A549 (cell line): ENCODE results near the gene VAT1L. TPM values are rescaled to one million over a fixed set of nuclear protein-coding genes. Genes with fewer than 3 reads are reported as not detected.

ENCODE experiments used
- ATAC-seq, 2 experiments: fragments of 200-7000 bp in 1 of 2; fragments of >200 bp in 1 of 2; cut with Nextera tagmentation in 1 of 2; cut with Tn5 transposase in 1 of 2; 3 replicates each; pipeline versions ENCODE4 v1.8.0 to v1.9.1; 2018 to 2020; ENCODE audit warnings: mild to moderate bottlenecking in 1 of 2, moderate library complexity in 1 of 2
- CTCF ChIA-PET: fragments of 300-600 bp; sonication (Branson Sonifier 250); formaldehyde crosslinking; extraction: SDS; loops from one replicate; lab custom pipeline; 2021; ENCODE audit warnings: antibody characterized with exemption, inconsistent platforms; lab: Yijun Ruan, JAX
- POLR2A ChIA-PET: fragments of 350-600 bp; formaldehyde crosslinking; extraction: SDS; loops from one replicate; lab custom pipeline; 2021; ENCODE audit warnings: antibody characterized with exemption, inconsistent platforms; lab: Yijun Ruan, JAX
- DNase-seq, 2 experiments: peaks; one replicate each; pipeline versions ENCODE4 v3.0.0 to v3.0.0-alpha.2; 2011 to 2016; ENCODE audit warnings: low read depth in 1 of 2, low spot score in 1 of 2
- FAIRE-seq: peaks from 2 replicates; lab custom pipeline; 2011; peaks lifted over from hg19 to GRCh38; lab: Jason Lieb, UNC
- H3K27ac ChIP-seq, 2 experiments: fragments of >200 bp; sonication (Bioruptor Twin); formaldehyde crosslinking; 3 replicates each; pipeline ENCODE4 v1.5.1; 2016 to 2017
- H3K4me1 ChIP-seq: fragments of >200 bp; sonication (Bioruptor Twin); formaldehyde crosslinking; 3 replicates; pipeline ENCODE4 v1.6.1; 2016
- H3K4me2 ChIP-seq: fragments of >200 bp; sonication (Bioruptor Twin); formaldehyde crosslinking; 3 replicates; pipeline ENCODE4 v1.6.1; 2016
- H3K4me3 ChIP-seq: fragments of >200 bp; sonication (Bioruptor Twin); formaldehyde crosslinking; 3 replicates; pipeline ENCODE4 v1.5.1; 2016
- H3K9me3 ChIP-seq: fragments of >200 bp; sonication (Bioruptor Twin); formaldehyde crosslinking; 3 replicates; pipeline ENCODE4 v1.6.1; 2016
- CEBPB ChIP-seq, 2 experiments: fragments of >200 bp in 1 of 2; sonication (Bioruptor Twin) in 1 of 2; formaldehyde crosslinking in 1 of 2; IDR thresholded peaks; 2 replicates each; pipeline ENCODE4 v1.6.1; 2012 to 2016
- ESRRA ChIP-seq: fragments of 150-350 bp; IDR thresholded peaks from 2 replicates; pipeline ENCODE4 v1.6.1; 2014; ENCODE audit warnings: mild to moderate bottlenecking, low read length, borderline replicate concordance
- GATA3 ChIP-seq: IDR thresholded peaks from 2 replicates; pipeline ENCODE4 v1.6.1; 2012; ENCODE audit warnings: borderline replicate concordance
- HDAC2 ChIP-seq: fragments of 200-600 bp; sonication (generic); IDR thresholded peaks from 2 replicates; pipeline ENCODE4 v1.6.1; 2016
- JUNB ChIP-seq: fragments of >200 bp; sonication (Bioruptor Twin); formaldehyde crosslinking; IDR thresholded peaks from 2 replicates; pipeline ENCODE4 v1.6.1; 2016
- MAZ ChIP-seq: fragments of 150-350 bp; IDR thresholded peaks from 2 replicates; pipeline ENCODE4 v1.6.1; 2014; ENCODE audit warnings: antibody characterized with exemption, low read depth, low read length, borderline replicate concordance
- NFE2L2 ChIP-seq: fragments of 150-350 bp; conservative IDR thresholded peaks from 2 replicates; pipeline ENCODE4 v1.6.1; 2014; ENCODE audit warnings: low read length
- NR3C1 ChIP-seq: fragments of >200 bp; sonication (Bioruptor Twin); formaldehyde crosslinking; IDR thresholded peaks from 3 replicates; pipeline ENCODE4 v1.6.1; 2017
- POLR2AphosphoS2 ChIP-seq: conservative IDR thresholded peaks from 2 replicates; pipeline ENCODE4 v1.6.1; 2012; ENCODE audit warnings: low read length, improper control_type of control experiment, inconsistent platforms
- RCOR1 ChIP-seq: fragments of 150-350 bp; IDR thresholded peaks from 2 replicates; pipeline ENCODE4 v1.6.1; 2014; ENCODE audit warnings: antibody characterized with exemption, low read length, low read depth
- RFX5 ChIP-seq: fragments of 450-650 bp; IDR thresholded peaks from 2 replicates; pipeline ENCODE4 v1.7.1; 2014; ENCODE audit warnings: antibody characterized with exemption, mild to moderate bottlenecking, moderate library complexity
- SMC3 ChIP-seq: fragments of >200 bp; sonication (Bioruptor Twin); formaldehyde crosslinking; IDR thresholded peaks from 3 replicates; pipeline ENCODE4 v1.6.1; 2018; ENCODE audit warnings: inconsistent platforms
- SREBF2 ChIP-seq: fragments of 450-650 bp; IDR thresholded peaks from 2 replicates; pipeline ENCODE4 v1.6.1; 2014; ENCODE audit warnings: mild to moderate bottlenecking, moderate library complexity
- TP53 ChIP-seq: fragments of 250-450 bp; sonication (Bioruptor Pico); IDR thresholded peaks from 2 replicates; pipeline ENCODE4 v1.5.0; 2021; ENCODE audit warnings: mild to moderate bottlenecking, moderate library complexity
- WGBS: methylation state at CpG from one replicate; pipeline ENCODE4 v1.1.6; 2017; ENCODE audit errors: missing lambda C conversion rate; 5-methylcytosine and 5-hydroxymethylcytosine counted together
- polyA plus RNA-seq, 4 experiments: library from polyadenylated mRNA; depleted of rRNA in 3 of 4; stranded (reverse); fragments of >200 nt; fragmentation: RNase III in 1 of 4; extraction: RNeasy Plus Mini Kit Qiagen cat#74134 plus additional on column Dnase treatment in 1 of 4; gene quantifications; 2 replicates in 3 of 4; 3 replicates in 1 of 4; pipeline ENCODE4 v1.2.3, GENCODE V29; 2011 to 2017
- TF ChIP-seq, protein P1 (sequence below): fragments of 200-600 bp; sonication (generic); IDR thresholded peaks from 2 replicates; pipeline ENCODE4 v1.6.1; 2016; ENCODE audit warnings: antibody characterized with exemption, mild to moderate bottlenecking, moderate library complexity
- TF ChIP-seq, protein P2 (sequence below): fragments of >200 bp; sonication (Bioruptor Twin); formaldehyde crosslinking; IDR thresholded peaks from 2 replicates; pipeline ENCODE4 v1.6.1; 2016
- TF ChIP-seq, protein P3 (sequence below): IDR thresholded peaks from 2 replicates; pipeline ENCODE4 v1.6.1; 2012; ENCODE audit warnings: low read depth, borderline replicate concordance
- TF ChIP-seq, protein P4 (sequence below): fragments of >200 bp; sonication (Bioruptor Twin); formaldehyde crosslinking; IDR thresholded peaks from 3 replicates; pipeline ENCODE4 v1.5.1; 2016
- TF ChIP-seq, protein P5 (sequence below): fragments of 150-350 bp; IDR thresholded peaks from 2 replicates; pipeline ENCODE4 v1.6.1; 2014; ENCODE audit warnings: low read depth, mild to moderate bottlenecking, low read length

The VAT1L gene
- polyA plus RNA-seq, 2 of the 4 experiments (the other 2 are of a cell fraction) = not detected

DNA sequence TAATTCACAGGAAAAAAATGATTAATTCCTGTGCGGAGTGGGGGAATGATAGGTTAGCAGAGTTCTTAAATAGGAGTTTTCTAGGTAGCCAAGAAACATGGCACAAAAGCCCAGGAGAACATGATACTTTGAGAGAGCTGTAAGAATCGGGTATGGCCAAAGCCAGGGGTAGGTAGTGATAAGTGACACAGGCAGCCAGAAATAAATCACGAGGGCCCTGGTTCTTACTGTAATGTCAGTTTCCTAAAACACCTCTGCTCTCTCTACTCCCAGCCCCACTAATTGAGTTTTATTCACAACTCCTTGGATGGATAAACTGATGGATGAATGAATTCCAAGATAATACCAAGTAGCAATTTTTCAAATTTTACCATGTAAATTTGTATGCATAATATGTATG is 54.1 kb downstream of the VAT1L start:
- FAIRE-seq (no peak), ATAC-seq (no peak), DNase-seq (no peak)
- Histone ChIP-seq H3K9me3 (no peaks in the 10 kb centered on the region), H3K27ac (no peak overlapping the region), H3K4me2 (no peak overlapping the region), H3K4me1 (no peaks in the 10 kb centered on the region), H3K4me3 (no peak overlapping the region)
- WGBS = 21% methylated on average over 3 of the region's 3 CpGs
- TF ChIP-seq NR3C1 = no peak
- TF ChIP-seq, protein P1, sequence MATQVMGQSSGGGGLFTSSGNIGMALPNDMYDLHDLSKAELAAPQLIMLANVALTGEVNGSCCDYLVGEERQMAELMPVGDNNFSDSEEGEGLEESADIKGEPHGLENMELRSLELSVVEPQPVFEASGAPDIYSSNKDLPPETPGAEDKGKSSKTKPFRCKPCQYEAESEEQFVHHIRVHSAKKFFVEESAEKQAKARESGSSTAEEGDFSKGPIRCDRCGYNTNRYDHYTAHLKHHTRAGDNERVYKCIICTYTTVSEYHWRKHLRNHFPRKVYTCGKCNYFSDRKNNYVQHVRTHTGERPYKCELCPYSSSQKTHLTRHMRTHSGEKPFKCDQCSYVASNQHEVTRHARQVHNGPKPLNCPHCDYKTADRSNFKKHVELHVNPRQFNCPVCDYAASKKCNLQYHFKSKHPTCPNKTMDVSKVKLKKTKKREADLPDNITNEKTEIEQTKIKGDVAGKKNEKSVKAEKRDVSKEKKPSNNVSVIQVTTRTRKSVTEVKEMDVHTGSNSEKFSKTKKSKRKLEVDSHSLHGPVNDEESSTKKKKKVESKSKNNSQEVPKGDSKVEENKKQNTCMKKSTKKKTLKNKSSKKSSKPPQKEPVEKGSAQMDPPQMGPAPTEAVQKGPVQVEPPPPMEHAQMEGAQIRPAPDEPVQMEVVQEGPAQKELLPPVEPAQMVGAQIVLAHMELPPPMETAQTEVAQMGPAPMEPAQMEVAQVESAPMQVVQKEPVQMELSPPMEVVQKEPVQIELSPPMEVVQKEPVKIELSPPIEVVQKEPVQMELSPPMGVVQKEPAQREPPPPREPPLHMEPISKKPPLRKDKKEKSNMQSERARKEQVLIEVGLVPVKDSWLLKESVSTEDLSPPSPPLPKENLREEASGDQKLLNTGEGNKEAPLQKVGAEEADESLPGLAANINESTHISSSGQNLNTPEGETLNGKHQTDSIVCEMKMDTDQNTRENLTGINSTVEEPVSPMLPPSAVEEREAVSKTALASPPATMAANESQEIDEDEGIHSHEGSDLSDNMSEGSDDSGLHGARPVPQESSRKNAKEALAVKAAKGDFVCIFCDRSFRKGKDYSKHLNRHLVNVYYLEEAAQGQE = no peak
- TF ChIP-seq, protein P2, sequence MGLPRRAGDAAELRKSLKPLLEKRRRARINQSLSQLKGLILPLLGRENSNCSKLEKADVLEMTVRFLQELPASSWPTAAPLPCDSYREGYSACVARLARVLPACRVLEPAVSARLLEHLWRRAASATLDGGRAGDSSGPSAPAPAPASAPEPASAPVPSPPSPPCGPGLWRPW = no peak
- TF ChIP-seq GATA3 = no peak
- TF ChIP-seq CEBPB (IDR thresholded peaks at IDR 0.05) = no peak
- TF ChIP-seq ESRRA = no peak
- no peak for TF ChIP-seq MAZ
- TF ChIP-seq JUNB = no peak
- TF ChIP-seq NFE2L2 = no peak
- TF ChIP-seq, protein P3, sequence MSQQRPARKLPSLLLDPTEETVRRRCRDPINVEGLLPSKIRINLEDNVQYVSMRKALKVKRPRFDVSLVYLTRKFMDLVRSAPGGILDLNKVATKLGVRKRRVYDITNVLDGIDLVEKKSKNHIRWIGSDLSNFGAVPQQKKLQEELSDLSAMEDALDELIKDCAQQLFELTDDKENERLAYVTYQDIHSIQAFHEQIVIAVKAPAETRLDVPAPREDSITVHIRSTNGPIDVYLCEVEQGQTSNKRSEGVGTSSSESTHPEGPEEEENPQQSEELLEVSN = no peak
- TF ChIP-seq SMC3 = no peak
- TF ChIP-seq, protein P4, sequence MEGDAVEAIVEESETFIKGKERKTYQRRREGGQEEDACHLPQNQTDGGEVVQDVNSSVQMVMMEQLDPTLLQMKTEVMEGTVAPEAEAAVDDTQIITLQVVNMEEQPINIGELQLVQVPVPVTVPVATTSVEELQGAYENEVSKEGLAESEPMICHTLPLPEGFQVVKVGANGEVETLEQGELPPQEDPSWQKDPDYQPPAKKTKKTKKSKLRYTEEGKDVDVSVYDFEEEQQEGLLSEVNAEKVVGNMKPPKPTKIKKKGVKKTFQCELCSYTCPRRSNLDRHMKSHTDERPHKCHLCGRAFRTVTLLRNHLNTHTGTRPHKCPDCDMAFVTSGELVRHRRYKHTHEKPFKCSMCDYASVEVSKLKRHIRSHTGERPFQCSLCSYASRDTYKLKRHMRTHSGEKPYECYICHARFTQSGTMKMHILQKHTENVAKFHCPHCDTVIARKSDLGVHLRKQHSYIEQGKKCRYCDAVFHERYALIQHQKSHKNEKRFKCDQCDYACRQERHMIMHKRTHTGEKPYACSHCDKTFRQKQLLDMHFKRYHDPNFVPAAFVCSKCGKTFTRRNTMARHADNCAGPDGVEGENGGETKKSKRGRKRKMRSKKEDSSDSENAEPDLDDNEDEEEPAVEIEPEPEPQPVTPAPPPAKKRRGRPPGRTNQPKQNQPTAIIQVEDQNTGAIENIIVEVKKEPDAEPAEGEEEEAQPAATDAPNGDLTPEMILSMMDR = no peak
- no peak for TF ChIP-seq HDAC2
- TF ChIP-seq RCOR1 = no peak
- TF ChIP-seq, protein P5, sequence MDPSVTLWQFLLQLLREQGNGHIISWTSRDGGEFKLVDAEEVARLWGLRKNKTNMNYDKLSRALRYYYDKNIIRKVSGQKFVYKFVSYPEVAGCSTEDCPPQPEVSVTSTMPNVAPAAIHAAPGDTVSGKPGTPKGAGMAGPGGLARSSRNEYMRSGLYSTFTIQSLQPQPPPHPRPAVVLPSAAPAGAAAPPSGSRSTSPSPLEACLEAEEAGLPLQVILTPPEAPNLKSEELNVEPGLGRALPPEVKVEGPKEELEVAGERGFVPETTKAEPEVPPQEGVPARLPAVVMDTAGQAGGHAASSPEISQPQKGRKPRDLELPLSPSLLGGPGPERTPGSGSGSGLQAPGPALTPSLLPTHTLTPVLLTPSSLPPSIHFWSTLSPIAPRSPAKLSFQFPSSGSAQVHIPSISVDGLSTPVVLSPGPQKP = no peak
- no peak for TF ChIP-seq TP53 (CRISPR knock-in tag)
- no peak for TF ChIP-seq RFX5
- TF ChIP-seq SREBF2 = no peak
- CTCF ChIA-PET = no interaction called here
- POLR2A ChIA-PET = no interaction called here

DNA sequence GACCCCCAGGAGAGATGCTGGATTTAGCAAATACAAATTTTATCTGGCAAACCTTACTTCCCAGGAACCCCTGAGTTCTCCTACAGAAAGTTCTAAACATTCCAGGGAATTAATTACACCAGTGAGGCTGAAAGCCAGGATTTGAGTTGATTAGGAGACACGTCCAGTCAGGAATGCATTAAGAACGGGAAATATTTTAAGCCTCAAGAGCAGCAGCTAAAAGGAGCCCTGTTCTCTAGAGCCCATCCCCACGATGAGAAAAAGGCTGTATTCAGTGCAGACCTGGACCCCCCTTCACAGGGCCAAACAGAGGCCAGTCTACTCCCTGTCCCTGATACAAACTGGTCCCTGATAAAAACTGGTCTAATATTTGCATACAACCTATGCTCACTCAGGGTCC is 55.0 kb downstream of the VAT1L start:
- 0% methylated on average over 3 of the region's 3 CpGs for WGBS
- Histone ChIP-seq H3K4me1 (no peaks in the 10 kb centered on the region), H3K4me2 (no peak overlapping the region), H3K9me3 (no peaks in the 10 kb centered on the region), H3K27ac (no peak overlapping the region), H3K4me3 (no peak overlapping the region)
- CTCF ChIA-PET = no interaction called here
- DNase-seq (no peak), ATAC-seq (no peak), FAIRE-seq (no peak)
- no peak for TF ChIP-seq POLR2AphosphoS2
- POLR2A ChIA-PET = no interaction called here
